GM19467 (cell line): ENCODE data around the gene EIF3F.

Experiments used
- ATAC-seq: cut with Tn5 transposase; IDR thresholded peaks from one replicate; pipeline ENCODE4 v1.9.1; 2021; ENCODE audit warnings: mild to moderate bottlenecking, moderate library complexity; ENCODE audit not compliant: unreplicated experiment

EIF3F gene

GRCh38 chr11:8036002-8036802 lies 49.1 kb downstream of the EIF3F start:
- ATAC-seq: no peak

- no peak for ATAC-seq
Measured at GRCh38 chr11:8036986-8037385, 49.8 kb downstream of the EIF3F start.

- ATAC-seq: no peak
Measured at GRCh38 chr11:8038393-8038792, 51.3 kb downstream of the EIF3F start.

- ATAC-seq: no peak
Measured at GRCh38 chr11:8038811-8039529, 51.8 kb downstream of the EIF3F start.

GRCh38 chr11:8039530-8040260 lies 52.6 kb downstream of the EIF3F start:
- ATAC-seq: no peak

- ATAC-seq: no peak
Measured at GRCh38 chr11:8040261-8040920, 53.3 kb downstream of the EIF3F start.

- no peak for ATAC-seq
Measured at GRCh38 chr11:8040921-8041285, 53.8 kb downstream of the EIF3F start.

- no peak for ATAC-seq
Measured at GRCh38 chr11:8041576-8041975, 54.4 kb downstream of the EIF3F start.

- no peak for ATAC-seq
Measured at GRCh38 chr11:8043756-8044155, 56.6 kb downstream of the EIF3F start.

- no peak for ATAC-seq
Measured at GRCh38 chr11:8045839-8046238, 58.7 kb downstream of the EIF3F start.

GRCh38 chr11:8047382-8047781 lies 60.2 kb downstream of the EIF3F start:
- ATAC-seq: no peak

- ATAC-seq: no peak
Measured at GRCh38 chr11:8049084-8049483, 61.9 kb downstream of the EIF3F start.
